Peyer's patch (tissue), 4 donors: ENCODE results near the gene PLOD3.

Experiments used
- POLR2A ChIP-seq, 2 donors: fragments of 450-650 bp; IDR thresholded peaks; one replicate each; pipeline ENCODE4 v1.5.1; 2017; ENCODE audit warnings: antibody characterized with exemption in 2 of 2, mild to moderate bottlenecking in 2 of 2, moderate library complexity in 2 of 2
- TF ChIP-seq, protein P1 (sequence below), 6 experiments: fragments of 450-650 bp in 4 of 6; fragments of 200-600 bp in 2 of 6; sonication (generic) in 1 of 6; IDR thresholded peaks; one replicate each; pipeline ENCODE4 v1.5.1; 2017 to 2019; ENCODE audit warnings: antibody characterized with exemption in 6 of 6, mild to moderate bottlenecking in 3 of 6, moderate library complexity in 1 of 6

- TF ChIP-seq, protein P1, sequence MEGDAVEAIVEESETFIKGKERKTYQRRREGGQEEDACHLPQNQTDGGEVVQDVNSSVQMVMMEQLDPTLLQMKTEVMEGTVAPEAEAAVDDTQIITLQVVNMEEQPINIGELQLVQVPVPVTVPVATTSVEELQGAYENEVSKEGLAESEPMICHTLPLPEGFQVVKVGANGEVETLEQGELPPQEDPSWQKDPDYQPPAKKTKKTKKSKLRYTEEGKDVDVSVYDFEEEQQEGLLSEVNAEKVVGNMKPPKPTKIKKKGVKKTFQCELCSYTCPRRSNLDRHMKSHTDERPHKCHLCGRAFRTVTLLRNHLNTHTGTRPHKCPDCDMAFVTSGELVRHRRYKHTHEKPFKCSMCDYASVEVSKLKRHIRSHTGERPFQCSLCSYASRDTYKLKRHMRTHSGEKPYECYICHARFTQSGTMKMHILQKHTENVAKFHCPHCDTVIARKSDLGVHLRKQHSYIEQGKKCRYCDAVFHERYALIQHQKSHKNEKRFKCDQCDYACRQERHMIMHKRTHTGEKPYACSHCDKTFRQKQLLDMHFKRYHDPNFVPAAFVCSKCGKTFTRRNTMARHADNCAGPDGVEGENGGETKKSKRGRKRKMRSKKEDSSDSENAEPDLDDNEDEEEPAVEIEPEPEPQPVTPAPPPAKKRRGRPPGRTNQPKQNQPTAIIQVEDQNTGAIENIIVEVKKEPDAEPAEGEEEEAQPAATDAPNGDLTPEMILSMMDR (IDR thresholded peaks at IDR 0.05), result peak in 1 of 6 experiments; percentile 15
- TF ChIP-seq POLR2A (IDR thresholded peaks at IDR 0.05), result peak in 1 of 2 donors; percentile 73
Measured at GRCh38 chr7:101232141-101232850, 14.9 kb upstream of the PLOD3 start.
